ENCODE results near the gene TMA7B.

TMA7B gene

DNA sequence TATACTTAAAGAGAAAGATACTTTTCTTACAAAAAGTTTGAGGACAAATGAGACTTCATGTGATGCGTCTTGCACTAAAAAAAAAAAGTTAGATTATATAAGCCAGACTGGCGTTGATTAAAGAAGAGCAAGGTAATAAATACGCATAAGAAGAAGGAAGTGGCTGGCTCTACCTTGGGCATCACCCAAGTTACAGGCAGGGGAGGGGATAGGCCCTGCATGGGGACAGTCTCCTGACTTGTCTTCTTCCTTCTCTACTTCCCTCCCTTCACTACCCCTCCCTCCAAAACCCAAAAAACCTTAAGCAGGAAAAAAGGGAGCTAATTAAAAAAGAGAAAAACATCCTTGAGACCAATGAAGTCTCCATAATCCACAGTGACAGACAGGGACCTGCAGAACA lies 22.3 kb upstream of the TMA7B start:
- TF ChIP-seq, protein P1, sequence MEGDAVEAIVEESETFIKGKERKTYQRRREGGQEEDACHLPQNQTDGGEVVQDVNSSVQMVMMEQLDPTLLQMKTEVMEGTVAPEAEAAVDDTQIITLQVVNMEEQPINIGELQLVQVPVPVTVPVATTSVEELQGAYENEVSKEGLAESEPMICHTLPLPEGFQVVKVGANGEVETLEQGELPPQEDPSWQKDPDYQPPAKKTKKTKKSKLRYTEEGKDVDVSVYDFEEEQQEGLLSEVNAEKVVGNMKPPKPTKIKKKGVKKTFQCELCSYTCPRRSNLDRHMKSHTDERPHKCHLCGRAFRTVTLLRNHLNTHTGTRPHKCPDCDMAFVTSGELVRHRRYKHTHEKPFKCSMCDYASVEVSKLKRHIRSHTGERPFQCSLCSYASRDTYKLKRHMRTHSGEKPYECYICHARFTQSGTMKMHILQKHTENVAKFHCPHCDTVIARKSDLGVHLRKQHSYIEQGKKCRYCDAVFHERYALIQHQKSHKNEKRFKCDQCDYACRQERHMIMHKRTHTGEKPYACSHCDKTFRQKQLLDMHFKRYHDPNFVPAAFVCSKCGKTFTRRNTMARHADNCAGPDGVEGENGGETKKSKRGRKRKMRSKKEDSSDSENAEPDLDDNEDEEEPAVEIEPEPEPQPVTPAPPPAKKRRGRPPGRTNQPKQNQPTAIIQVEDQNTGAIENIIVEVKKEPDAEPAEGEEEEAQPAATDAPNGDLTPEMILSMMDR (IDR thresholded peaks at IDR 0.05; ENCODE audit: low read depth, low read length) = no peak
- H3K4me3 ChIP-seq (replicated peaks in 1 of 2; ENCODE audit: low read depth in 2 of 2, low read length in 2 of 2) = no peak overlapping the region
- no peak for DNase-seq (ENCODE audit: low read depth in 2 of 2)

DNA sequence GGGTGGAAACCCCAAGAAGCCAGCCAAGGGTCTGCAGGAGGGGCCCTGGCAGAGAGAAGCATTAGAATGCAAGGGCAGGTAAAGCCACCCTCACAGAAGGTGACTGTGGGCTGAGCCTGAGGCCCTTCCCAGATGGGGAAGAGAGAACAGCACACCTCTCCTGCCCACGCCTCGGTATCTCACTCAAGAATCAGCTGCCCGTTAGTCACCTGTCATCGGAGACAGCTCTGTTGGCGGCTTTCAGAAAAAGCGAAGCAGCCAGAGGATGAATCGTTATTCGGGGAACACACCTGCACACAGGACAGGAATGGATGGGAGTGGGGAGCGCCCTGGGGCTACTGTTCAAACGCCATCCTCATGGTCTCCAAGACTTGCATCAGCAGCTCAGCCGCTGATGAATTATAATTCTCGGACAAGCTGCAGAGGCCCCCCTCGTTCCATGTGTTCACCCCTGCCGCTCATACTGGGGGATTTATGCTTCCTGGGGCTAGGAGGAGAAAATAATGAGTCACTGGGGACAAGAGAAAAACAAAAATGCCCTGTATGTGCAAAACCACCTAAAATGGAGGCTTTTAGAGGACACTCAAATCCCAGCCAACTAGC lies 21.6 kb upstream of the TMA7B start:
- TF ChIP-seq, protein P1 (IDR thresholded peaks at IDR 0.05; ENCODE audit: low read depth, low read length) = no peak
- no peak for DNase-seq (ENCODE audit: low read depth in 2 of 2)
- H3K4me3 ChIP-seq (replicated peaks in 1 of 2; ENCODE audit: low read depth in 2 of 2, low read length in 2 of 2) = no peak overlapping the region

DNA sequence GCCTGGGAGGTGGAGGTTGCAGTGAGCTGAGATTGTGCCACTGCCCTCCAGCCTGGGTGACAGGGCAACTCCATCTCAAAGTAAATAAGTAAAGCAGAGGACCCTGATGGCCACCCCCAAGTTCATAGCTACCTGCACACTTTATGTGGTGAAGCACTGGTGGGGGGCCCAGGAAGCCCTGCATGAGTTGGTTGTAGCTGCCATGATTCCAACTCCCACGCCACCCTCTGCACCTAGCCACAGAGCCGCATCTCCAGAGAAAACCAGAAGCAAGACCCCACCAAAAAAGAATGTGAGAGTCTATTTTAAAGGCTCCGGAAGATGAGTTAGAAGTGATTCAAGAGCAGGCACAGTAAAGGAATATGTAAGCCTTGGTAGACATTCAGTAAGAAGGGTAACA lies 20.4 kb upstream of the TMA7B start:
- no peak overlapping the region for H3K4me3 ChIP-seq (replicated peaks in 1 of 2; ENCODE audit: low read depth in 2 of 2, low read length in 2 of 2)
- DNase-seq (ENCODE audit: low read depth in 2 of 2) = no peak
- TF ChIP-seq, protein P1 (IDR thresholded peaks at IDR 0.05; ENCODE audit: low read depth, low read length) = no peak

DNA sequence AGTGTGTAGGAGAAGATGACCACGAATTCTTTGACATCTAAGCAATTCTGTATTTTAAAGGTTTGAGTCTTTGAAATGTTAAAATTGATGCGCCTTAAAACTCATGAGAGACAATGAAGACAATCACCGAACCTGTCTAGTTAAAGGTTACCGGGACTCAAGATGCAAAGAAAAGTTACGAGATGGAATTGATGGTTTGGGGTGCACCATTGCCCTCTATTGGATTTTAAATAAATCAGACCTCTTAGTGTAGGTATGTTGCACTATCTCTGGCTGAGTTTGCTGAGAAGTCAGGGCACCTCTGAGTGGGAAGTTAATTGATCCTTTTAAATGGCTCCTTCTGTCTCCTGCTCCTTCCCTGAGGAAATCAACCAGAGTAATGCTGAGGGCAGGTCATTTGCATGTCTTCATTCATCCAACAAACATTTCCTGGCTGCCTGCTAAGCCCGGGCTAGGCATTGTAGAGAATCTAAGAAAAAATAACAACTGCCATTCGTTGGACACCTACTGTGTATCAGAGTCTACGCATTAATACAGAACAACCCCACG lies 19.4 kb upstream of the TMA7B start:
- TF ChIP-seq, protein P1 (IDR thresholded peaks at IDR 0.05; ENCODE audit: low read depth, low read length) = no peak
- DNase-seq (ENCODE audit: low read depth in 2 of 2) = no peak
- H3K4me3 ChIP-seq (replicated peaks in 1 of 2; ENCODE audit: low read depth in 2 of 2, low read length in 2 of 2) = no peak overlapping the region

DNA sequence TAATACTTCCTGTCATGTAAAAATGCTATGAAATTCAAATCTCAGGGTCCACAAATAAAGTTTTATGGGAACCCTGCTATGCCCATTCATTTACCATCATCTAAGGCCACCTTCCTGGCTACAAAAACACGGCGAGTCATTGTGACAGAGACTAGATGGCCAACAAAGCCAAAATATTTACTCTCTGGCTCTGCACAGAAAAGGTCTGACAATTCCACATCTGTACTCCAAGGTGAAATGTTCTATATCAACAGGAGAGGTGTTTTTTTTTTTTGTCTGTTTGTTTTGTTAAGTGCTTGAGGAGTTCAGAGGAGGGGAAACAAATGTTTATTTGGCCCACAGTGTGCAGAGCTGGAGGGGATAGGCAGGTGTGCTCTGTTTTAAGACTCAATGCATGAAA lies 18.6 kb upstream of the TMA7B start:
- TF ChIP-seq, protein P1 (IDR thresholded peaks at IDR 0.05; ENCODE audit: low read depth, low read length) = no peak
- H3K4me3 ChIP-seq (replicated peaks in 1 of 2; ENCODE audit: low read depth in 2 of 2, low read length in 2 of 2) = no peak overlapping the region

DNA sequence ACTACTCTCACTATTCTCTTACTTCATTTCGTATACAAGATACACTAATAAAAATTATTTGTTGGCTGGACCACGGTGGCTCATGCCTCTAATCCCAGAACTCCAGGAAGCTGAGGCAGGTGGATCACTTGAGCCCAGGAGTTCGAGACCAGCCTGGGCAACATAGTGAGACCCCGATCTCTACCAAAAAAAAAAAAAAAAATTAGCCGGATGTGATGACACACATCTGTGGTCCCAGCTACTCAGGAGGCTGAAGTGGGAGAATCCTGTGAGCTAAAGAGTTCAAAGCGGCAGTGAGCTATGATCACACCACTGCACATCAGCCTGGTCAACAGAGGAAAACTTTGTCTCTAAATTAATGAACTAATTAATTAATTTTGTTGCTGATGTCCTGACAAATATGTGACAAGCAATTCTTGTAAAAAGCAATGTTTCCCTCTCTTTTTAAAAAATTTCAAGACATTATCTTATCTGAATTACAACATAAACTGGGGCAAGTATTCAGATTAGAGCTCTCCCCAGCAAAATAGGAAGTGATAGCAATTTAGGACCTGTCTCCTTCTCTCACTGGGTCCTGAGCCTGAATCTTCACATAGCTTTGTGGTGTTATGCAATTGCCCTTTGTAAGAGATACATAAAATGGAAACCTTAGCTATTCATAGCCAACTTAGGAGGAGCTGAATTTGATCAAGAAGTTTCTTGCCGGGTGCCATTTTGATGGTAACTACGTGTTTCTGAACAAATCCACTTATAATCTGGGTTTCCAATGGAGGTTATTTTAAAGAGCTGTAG lies 17.6 kb upstream of the TMA7B start:
- no peak overlapping the region for H3K4me3 ChIP-seq (replicated peaks in 1 of 2; ENCODE audit: low read depth in 2 of 2, low read length in 2 of 2)
- TF ChIP-seq, protein P1 (IDR thresholded peaks at IDR 0.05; ENCODE audit: low read depth, low read length) = no peak
- no peak for DNase-seq (ENCODE audit: low read depth in 2 of 2)

More for the DNA sequence above, 18.6 kb upstream of the TMA7B start:
- no peak for DNase-seq (ENCODE audit: low read depth in 2 of 2)

Measured in cardiac fibroblast (primary cell).